Activated T-cell treated with anti-CD3 and anti-CD28 coated beads, Interleukin-2, amount 50 U/mL, for 4 hours (primary cell): ENCODE measurements around the gene CSHL1. TPM values are rescaled to one million over a fixed set of nuclear protein-coding genes. Genes with fewer than 3 reads are reported as not detected.
"Not testable (repeated sequence)": the region's sequence is repeated elsewhere in the genome, so short reads cannot be mapped to it uniquely, and the experiment has no call there.

Experiments
- ATAC-seq, 2 donors: fragments of 200-7000 bp; cut with Tn5 transposase; one replicate each; pipeline ENCODE4 v1.10.0; 2021
- DNase-seq: peaks from one replicate; pipeline ENCODE4 v3.0.0-alpha.2; 2020
- H3K27me3 Mint-ChIP-seq: one replicate; pipeline ENCODE4 v1.8.0; 2021; ENCODE audit warnings: low read depth, mixed read lengths
- H3K36me3 Mint-ChIP-seq: one replicate; pipeline ENCODE4 v1.8.0; 2022; ENCODE audit warnings: mixed read lengths; ENCODE audit not compliant: insufficient read depth
- H3K4me1 Mint-ChIP-seq: one replicate; pipeline ENCODE4 v1.8.0; 2021; ENCODE audit warnings: low read depth, mixed read lengths
- H3K4me3 Mint-ChIP-seq: one replicate; pipeline ENCODE4 v1.8.0; 2021; ENCODE audit warnings: mild to moderate bottlenecking, moderate library complexity, mixed read lengths
- H3K9me3 Mint-ChIP-seq: one replicate; pipeline ENCODE4 v1.8.0; 2021; ENCODE audit warnings: mixed read lengths
- total RNA-seq, 3 donors: library from RNA; stranded (reverse); gene quantifications; one replicate each; pipeline ENCODE4 v1.2.1, GENCODE V29; 2021

The CSHL1 gene
- total RNA-seq, 3 donors from 2014 or later = not detected

- DNase-seq, H3K36me3 Mint-ChIP-seq, H3K4me1 Mint-ChIP-seq, H3K27me3 Mint-ChIP-seq, ATAC-seq, H3K9me3 Mint-ChIP-seq, H3K4me3 Mint-ChIP-seq: not testable (repeated sequence)
Observed at GRCh38 chr17:63873577-63873976, 37.5 kb downstream of the CSHL1 start, which contains the start of gene CSH2. Gene CSH2, minus strand, starts transcription at chr17:63873677. Its CDS starts 63 bp downstream, at chr17:63873614.

- not testable (repeated sequence) for H3K4me3 Mint-ChIP-seq, H3K27me3 Mint-ChIP-seq, H3K4me1 Mint-ChIP-seq, H3K9me3 Mint-ChIP-seq, DNase-seq, ATAC-seq, H3K36me3 Mint-ChIP-seq
Observed at GRCh38 chr17:63871646-63872365, 39.3 kb downstream of the CSHL1 start.

GRCh38 chr17:63870292-63870665, 40.8 kb downstream of the CSHL1 start:
- not testable (repeated sequence) for ATAC-seq, H3K4me3 Mint-ChIP-seq, H3K9me3 Mint-ChIP-seq, DNase-seq, H3K27me3 Mint-ChIP-seq, H3K4me1 Mint-ChIP-seq, H3K36me3 Mint-ChIP-seq

DNA sequence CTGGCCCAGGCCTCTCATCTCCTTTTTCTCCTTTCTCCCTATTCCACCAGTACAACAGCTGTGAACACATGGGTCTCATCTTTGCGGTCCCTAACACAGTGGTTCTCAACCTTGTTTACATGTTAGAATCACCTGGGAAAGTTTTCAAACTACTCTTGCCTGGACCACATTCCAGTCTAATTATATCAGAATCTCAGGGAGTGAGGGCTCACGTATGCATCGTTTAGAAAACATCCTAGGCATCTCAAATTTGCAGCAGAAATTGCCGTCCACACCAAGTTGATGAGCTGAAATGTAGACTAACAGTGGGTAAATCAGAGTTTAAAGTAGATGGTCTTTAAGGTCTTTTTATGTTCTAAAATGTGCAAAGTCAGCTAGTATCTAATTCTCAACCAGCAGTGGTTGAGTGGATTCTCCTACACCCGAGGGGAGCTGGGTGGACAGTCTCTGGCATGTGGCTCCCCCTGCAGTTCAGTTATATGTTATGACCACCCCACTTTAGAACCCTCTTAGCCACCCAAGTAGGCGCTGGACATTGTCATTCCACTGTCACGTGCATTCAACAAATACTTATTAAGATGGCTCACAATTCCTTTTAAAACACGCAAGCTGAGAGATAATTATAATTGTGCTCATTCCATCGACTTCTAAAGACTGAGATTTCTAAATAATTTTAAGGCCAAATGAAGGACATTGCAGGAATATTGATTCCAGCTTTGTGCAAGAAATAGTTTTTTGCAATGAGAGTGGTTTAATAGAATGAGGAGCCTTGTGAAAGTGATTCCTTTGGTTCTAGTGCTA, 41.4 kb downstream of the CSHL1 start:
- not testable (repeated sequence) for H3K36me3 Mint-ChIP-seq, DNase-seq, H3K4me1 Mint-ChIP-seq, H3K9me3 Mint-ChIP-seq, ATAC-seq, H3K4me3 Mint-ChIP-seq, H3K27me3 Mint-ChIP-seq

DNA sequence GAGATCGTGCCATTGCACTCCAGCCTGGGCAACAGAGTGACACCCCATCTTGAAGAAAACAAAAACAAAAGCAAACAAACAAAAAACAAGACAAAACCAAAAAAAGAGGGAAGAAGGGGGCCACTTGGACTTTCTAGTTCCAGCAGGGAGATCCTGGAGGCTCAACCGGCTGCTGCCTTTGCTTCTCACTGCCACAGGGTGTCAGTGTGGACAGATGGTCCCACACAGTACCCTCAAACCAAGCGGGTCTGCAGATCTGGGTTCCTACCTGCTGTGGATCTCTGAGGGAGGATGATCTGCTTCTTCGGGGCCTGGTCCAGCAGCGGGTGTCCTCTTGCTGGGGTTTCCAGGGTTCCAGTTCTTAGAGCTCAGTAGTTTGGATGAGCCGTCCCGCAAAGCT, 44.4 kb downstream of the CSHL1 start:
- not testable (repeated sequence) for H3K9me3 Mint-ChIP-seq, H3K27me3 Mint-ChIP-seq, ATAC-seq, DNase-seq, H3K36me3 Mint-ChIP-seq, H3K4me3 Mint-ChIP-seq, H3K4me1 Mint-ChIP-seq

Other genes starting within 250 kb of the CSHL1 start
- gene LIMD2, start 211.1 kb downstream of the CSHL1 start, total RNA-seq = 100 to 1,000 TPM; 119 to 169 (median 146) TPM
- gene STRADA, start 169.5 kb downstream of the CSHL1 start, total RNA-seq = 10 to 100 TPM; 35.8 to 37.7 (median 35.9) TPM
- gene CCDC47, start 137.7 kb downstream of the CSHL1 start, total RNA-seq = 100 to 1,000 TPM in 2 of 3 donors, 10 to 100 TPM in 1; 99.5 to 103 (median 102) TPM
- 100 to 1,000 TPM in 1 of 3 donors, 10 to 100 TPM in 2; 95.1 to 112 (median 95.3) TPM for gene DDX42, start 137.1 kb downstream of the CSHL1 start, total RNA-seq
- 100 to 1,000 TPM; 272 to 298 (median 280) TPM for gene PSMC5, start 83.8 kb downstream of the CSHL1 start, total RNA-seq
- 100 to 1,000 TPM; 123 to 169 (median 157) TPM for gene FTSJ3, start 83.6 kb downstream of the CSHL1 start, total RNA-seq
- 10 to 100 TPM; 81.4 to 87.9 (median 83.8) TPM for gene SMARCD2, start 68.6 kb downstream of the CSHL1 start, total RNA-seq
- gene CSH2, start 37.6 kb downstream of the CSHL1 start, total RNA-seq = not detected
- gene GH2, start 29.3 kb downstream of the CSHL1 start, total RNA-seq = not detected
- gene CSH1, start 14.7 kb downstream of the CSHL1 start, total RNA-seq = not detected
- not detected for gene GH1, start 7.6 kb upstream of the CSHL1 start, total RNA-seq
- gene CD79B, start 21.1 kb upstream of the CSHL1 start, total RNA-seq = 10 to 100 TPM; 15.3 to 21.6 (median 17.1) TPM
- gene SCN4A, start 61.7 kb upstream of the CSHL1 start, total RNA-seq = under 1 TPM in 2 of 3 donors, not detected in 1; 0.05 to 0.14 TPM
- gene PRR29, start 87.1 kb upstream of the CSHL1 start, total RNA-seq = under 1 TPM in 1 of 3 donors, not detected in 2; 0.16 TPM
- 10 to 100 TPM; 67.0 to 88.9 (median 77.1) TPM for gene ICAM2, start 109.4 kb upstream of the CSHL1 start, total RNA-seq
- 10 to 100 TPM; 16.2 to 29.3 (median 21.0) TPM for gene ERN1, start 218.9 kb upstream of the CSHL1 start, total RNA-seq